ACC112 (cell line): ENCODE results near the gene INSIG2.
A peak's percentile ranks its signal among the peaks of the same experiment; 100 is the strongest.

ENCODE experiments used
- H2AFZ ChIP-seq: fragments of 200-600 bp; sonication (generic); one replicate; pipeline ENCODE4 v1.6.0; 2017; ENCODE audit warnings: antibody characterized with exemption, low read length; ENCODE audit not compliant: unreplicated experiment
- H3K27ac ChIP-seq: fragments of 200-600 bp; sonication (generic); 2 replicates; pipeline ENCODE4 v1.5.1; 2014; ENCODE audit warnings: low read depth, mild to moderate bottlenecking, antibody characterized with exemption, low read length, moderate library complexity
- H3K27me3 ChIP-seq: fragments of 200-600 bp; sonication (generic); 2 replicates; pipeline ENCODE4 v1.6.1; 2014; ENCODE audit warnings: mild to moderate bottlenecking, antibody characterized with exemption, low read length, moderate library complexity, mixed read lengths; ENCODE audit not compliant: insufficient read depth
- H3K36me3 ChIP-seq: fragments of 200-600 bp; sonication (generic); 2 replicates; pipeline ENCODE4 v1.6.1; 2016; ENCODE audit warnings: mild to moderate bottlenecking, antibody characterized with exemption, low read length, moderate library complexity, mixed read lengths; ENCODE audit not compliant: insufficient read depth
- H3K4me1 ChIP-seq: fragments of 200-600 bp; sonication (generic); one replicate; pipeline ENCODE4 v1.6.1; 2016; ENCODE audit warnings: low read length, mixed read lengths; ENCODE audit not compliant: insufficient read depth, unreplicated experiment, control insufficient read depth
- H3K4me3 ChIP-seq: fragments of 200-600 bp; sonication (generic); 2 replicates; pipeline ENCODE4 v1.5.1; 2014; ENCODE audit warnings: mild to moderate bottlenecking, low read depth, low read length
- H3K79me2 ChIP-seq: fragments of 200-600 bp; sonication (generic); one replicate; pipeline ENCODE4 v1.6.0; 2016; ENCODE audit warnings: low read length; ENCODE audit not compliant: control insufficient read depth, unreplicated experiment, insufficient read depth

Gene INSIG2

GRCh38 chr2:118098307-118099030 lies 10.2 kb downstream of the INSIG2 start:
- Histone ChIP-seq H3K79me2 (peaks cover 41% of the 10 kb centered on the region), H3K27ac (no peak overlapping the region), H3K4me3 (no peak overlapping the region), H3K27me3 (no peaks in the 10 kb centered on the region), H3K4me1 (peaks cover 14% of the 10 kb centered on the region), H3K36me3 (peaks cover 7% of the 10 kb centered on the region), H2AFZ (no peak overlapping the region)

- Histone ChIP-seq H3K36me3 (peaks cover 26% of the 10 kb centered on the region), H3K27ac (no peak overlapping the region), H3K79me2 (peaks cover 20% of the 10 kb centered on the region), H3K27me3 (no peaks in the 10 kb centered on the region), H3K4me3 (no peak overlapping the region), H3K4me1 (peaks cover 4% of the 10 kb centered on the region), H2AFZ (no peak overlapping the region)
Measured at GRCh38 chr2:118102433-118103082, 14.3 kb downstream of the INSIG2 start.

GRCh38 chr2:118103951-118104940 lies 16.0 kb downstream of the INSIG2 start:
- H3K4me1 ChIP-seq, result peaks cover 4% of the 10 kb centered on the region

GRCh38 chr2:118105497-118105896 lies 17.2 kb downstream of the INSIG2 start:
- Histone ChIP-seq H3K27me3 (no peaks in the 10 kb centered on the region), H3K4me1 (peaks cover 4% of the 10 kb centered on the region), H2AFZ (no peak overlapping the region), H3K79me2 (peaks cover 6% of the 10 kb centered on the region), H3K36me3 (peaks cover 42% of the 10 kb centered on the region), H3K27ac (no peak overlapping the region), H3K4me3 (no peak overlapping the region)

More at GRCh38 chr2:118103951-118104940, 16.0 kb downstream of the INSIG2 start:
- no peak overlapping the region for H3K4me3 ChIP-seq
- H3K27me3 ChIP-seq, result no peaks in the 10 kb centered on the region
- H3K27ac ChIP-seq, result no peak overlapping the region
- no peak overlapping the region for H2AFZ ChIP-seq
- peaks cover 38% of the 10 kb centered on the region for H3K36me3 ChIP-seq
- peaks cover 6% of the 10 kb centered on the region for H3K79me2 ChIP-seq

- H3K36me3 ChIP-seq, result peaks cover 49% of the 10 kb centered on the region
- peaks cover 4% of the 10 kb centered on the region for H3K4me1 ChIP-seq
- H3K79me2 ChIP-seq, result peaks cover 6% of the 10 kb centered on the region
Measured at GRCh38 chr2:118106926-118107325, 18.7 kb downstream of the INSIG2 start.

GRCh38 chr2:118110310-118110709 lies 22.0 kb downstream of the INSIG2 start:
- H3K4me3 ChIP-seq, result no peak overlapping the region
- H3K27me3 ChIP-seq, result no peaks in the 10 kb centered on the region
- peaks cover 10% of the 10 kb centered on the region for H3K4me1 ChIP-seq
- H3K36me3 ChIP-seq, result peaks cover 40% of the 10 kb centered on the region
- no peaks in the 10 kb centered on the region for H3K79me2 ChIP-seq
- no peak overlapping the region for H3K27ac ChIP-seq
- H2AFZ ChIP-seq, result no peak overlapping the region

More at GRCh38 chr2:118106926-118107325, 18.7 kb downstream of the INSIG2 start:
- Histone ChIP-seq H2AFZ (no peak overlapping the region), H3K27me3 (no peaks in the 10 kb centered on the region), H3K4me3 (no peak overlapping the region), H3K27ac (no peak overlapping the region)

- Histone ChIP-seq H3K79me2 (no peaks in the 10 kb centered on the region), H3K27ac (no peak overlapping the region), H3K27me3 (no peaks in the 10 kb centered on the region), H2AFZ (no peak overlapping the region), H3K4me1 (peaks cover 10% of the 10 kb centered on the region), H3K4me3 (no peak overlapping the region), H3K36me3 (peaks cover 34% of the 10 kb centered on the region)
Measured at GRCh38 chr2:118110991-118111390, 22.7 kb downstream of the INSIG2 start.

GRCh38 chr2:118112771-118113334 lies 24.6 kb downstream of the INSIG2 start:
- peak overlapping the region; percentile 76 for H3K27ac ChIP-seq
- peaks cover 10% of the 10 kb centered on the region for H3K4me1 ChIP-seq
- H2AFZ ChIP-seq, result no peak overlapping the region

GRCh38 chr2:118114863-118115262 lies 26.6 kb downstream of the INSIG2 start:
- Histone ChIP-seq H3K79me2 (no peaks in the 10 kb centered on the region), H3K4me3 (no peak overlapping the region), H3K27ac (no peak overlapping the region), H3K27me3 (no peaks in the 10 kb centered on the region), H2AFZ (no peak overlapping the region), H3K36me3 (0 out of 2 replicates have a peak, but pooled peaks cover 11% of the 10 kb centered on the region), H3K4me1 (peaks cover 10% of the 10 kb centered on the region)

More at GRCh38 chr2:118112771-118113334, 24.6 kb downstream of the INSIG2 start:
- H3K27me3 ChIP-seq, result no peaks in the 10 kb centered on the region
- H3K79me2 ChIP-seq, result no peaks in the 10 kb centered on the region
- H3K36me3 ChIP-seq, result peaks cover 20% of the 10 kb centered on the region; the same call in 1 of the 2 replicates
- no peak overlapping the region for H3K4me3 ChIP-seq

- peaks cover 10% of the 10 kb centered on the region for H3K4me1 ChIP-seq
- H2AFZ ChIP-seq, result no peak overlapping the region
- no peaks in the 10 kb centered on the region for H3K79me2 ChIP-seq
- H3K4me3 ChIP-seq, result no peak overlapping the region
- no peaks in the 10 kb centered on the region for H3K27me3 ChIP-seq
- H3K27ac ChIP-seq, result no peak overlapping the region
- H3K36me3 ChIP-seq, result 0 out of 2 replicates have a peak, but pooled peaks cover 7% of the 10 kb centered on the region
Measured at GRCh38 chr2:118115761-118116160, 27.5 kb downstream of the INSIG2 start.
